CD4-positive, alpha-beta T cell (primary cell): Measurements from ENCODE around the gene CORO1C. TPM values are rescaled to one million over a fixed set of nuclear protein-coding genes. Genes with fewer than 3 reads are reported as not detected.
"Not testable (repeated sequence)": the region's sequence is repeated elsewhere in the genome, so short reads cannot be mapped to it uniquely, and the experiment has no call there.

Experiments used
- ATAC-seq: fragments of 200-7000 bp; cut with Tn5 transposase; one replicate; pipeline ENCODE4 v1.10.0; 2022; ENCODE audit warnings: mild to moderate bottlenecking; ENCODE audit not compliant: poor library complexity
- CTCF ChIA-PET: fragments of 350-600 bp; sonication (Branson Sonifier 250); formaldehyde crosslinking; loops from one replicate; lab custom pipeline; 2021; ENCODE audit warnings: antibody characterized with exemption, inconsistent platforms; lab: Charles Lee
- POLR2A ChIA-PET: fragments of 350-600 bp; sonication (Branson Sonifier 250); formaldehyde crosslinking; loops from one replicate; lab custom pipeline; 2021; ENCODE audit warnings: antibody characterized with exemption, inconsistent platforms; lab: Charles Lee
- DNase-seq, 14 experiments: peaks; one replicate each; pipeline ENCODE4 v3.0.0-alpha.2; 2013 to 2020; ENCODE audit warnings: mixed read lengths in 2 of 14
- H3K27ac ChIP-seq, 2 donors: one replicate each; pipeline versions ENCODE4 v1.5.1 to v1.7.0; 2013; ENCODE audit warnings: low read length in 2 of 2, low read depth in 1 of 2, mild to moderate bottlenecking in 1 of 2
- H3K27me3 ChIP-seq, 2 experiments: 1 replicate in 1 of 2; 2 replicates in 1 of 2; pipeline versions ENCODE4 v1.6.1 to v1.7.0; 2013; ENCODE audit warnings: low read length in 2 of 2, control low read depth in 1 of 2, mild to moderate bottlenecking in 1 of 2, moderate library complexity in 1 of 2; ENCODE audit not compliant: insufficient read depth in 2 of 2, control insufficient read depth in 1 of 2
- H3K36me3 ChIP-seq: one replicate; pipeline ENCODE4 v1.6.1; 2013; ENCODE audit warnings: low read length, control low read depth; ENCODE audit not compliant: insufficient read depth
- H3K4me1 ChIP-seq: one replicate; pipeline ENCODE4 v1.6.1; 2013; ENCODE audit warnings: low read length, control low read depth; ENCODE audit not compliant: insufficient read depth
- H3K4me3 ChIP-seq: one replicate; pipeline ENCODE4 v1.5.1; 2013; ENCODE audit warnings: mild to moderate bottlenecking, low read length, moderate library complexity
- H3K9me3 ChIP-seq, 2 experiments: 1 replicate in 1 of 2; 2 replicates in 1 of 2; pipeline versions ENCODE4 v1.6.1 to v1.7.0; 2013; ENCODE audit warnings: low read length in 2 of 2, mild to moderate bottlenecking in 2 of 2, control low read depth in 1 of 2, moderate library complexity in 1 of 2; ENCODE audit not compliant: control insufficient read depth in 1 of 2, insufficient read depth in 1 of 2
- H3K27ac Mint-ChIP-seq: one replicate; pipeline ENCODE4 v1.8.0; 2020; ENCODE audit warnings: mixed read lengths
- H3K27me3 Mint-ChIP-seq: one replicate; pipeline ENCODE4 v1.8.0; 2021; ENCODE audit warnings: mixed read lengths
- H3K36me3 Mint-ChIP-seq: one replicate; pipeline ENCODE4 v1.8.0; 2021; ENCODE audit warnings: low read depth, mixed read lengths
- H3K4me1 Mint-ChIP-seq: one replicate; pipeline ENCODE4 v1.8.0; 2021; ENCODE audit warnings: low read depth, mixed read lengths
- H3K4me3 Mint-ChIP-seq: one replicate; pipeline ENCODE4 v1.8.0; 2020; ENCODE audit warnings: mild to moderate bottlenecking, mixed read lengths
- H3K9me3 Mint-ChIP-seq: one replicate; pipeline ENCODE4 v1.8.0; 2020; ENCODE audit warnings: mixed read lengths
- CTCF ChIP-seq: fragments of 200-600 bp; IDR thresholded peaks from one replicate; pipeline ENCODE4 v1.8.0; 2022; ENCODE audit warnings: antibody characterized with exemption, mild to moderate bottlenecking
- intact Hi-C, 2 experiments: fragments of 100-400 bp; cut with DNase I in 1 of 2; cut with micrococcal nuclease in 1 of 2; formaldehyde crosslinking; loops; one replicate each; pipeline versions ENCODE4 v1.15.1 to v1.9.0; 2023 to 2025; cut with DNase I, micrococcal nuclease
- total RNA-seq, 174 experiments: library from RNA in 2 of 174; stranded (reverse) in 2 of 174; gene quantifications; one replicate each; pipeline ENCODE4 v1.2.3 and lab custom pipeline; 2021 to 2026

The CORO1C gene
- total RNA-seq, 2 experiments from 2014 or later = 6.7 to 7.4 TPM

GRCh38 chr12:108738170-108738569 lies 6.9 kb upstream of the CORO1C start:
- Mint-ChIP-seq H3K4me1 (peaks cover 4% of the 10 kb centered on the region), H3K27me3 (no peaks in the 10 kb centered on the region), H3K9me3 (no peaks in the 10 kb centered on the region), H3K36me3 (no peaks in the 10 kb centered on the region), H3K4me3 (no peak overlapping the region), H3K27ac (no peak overlapping the region)
- H3K36me3 ChIP-seq = no peaks in the 10 kb centered on the region
- H3K27me3 ChIP-seq = no peaks in the 10 kb centered on the region
- DNase-seq (no peak), ATAC-seq (no peak)
- ChIA-PET CTCF (no interaction called here), POLR2A (no interaction called here)
- intact Hi-C loops = no loop called here
- no peak overlapping the region for H3K27ac ChIP-seq
- no peak overlapping the region for H3K4me3 ChIP-seq
- H3K9me3 ChIP-seq = no peaks in the 10 kb centered on the region
- H3K4me1 ChIP-seq = peaks cover 3% of the 10 kb centered on the region
- no peak for TF ChIP-seq CTCF

- no peak for ATAC-seq
- Mint-ChIP-seq H3K9me3 (no peaks in the 10 kb centered on the region), H3K36me3 (no peaks in the 10 kb centered on the region), H3K4me1 (peaks cover 16% of the 10 kb centered on the region), H3K4me3 (no peak overlapping the region), H3K27me3 (no peaks in the 10 kb centered on the region), H3K27ac (no peak overlapping the region)
- Histone ChIP-seq H3K9me3 (no peaks in the 10 kb centered on the region), H3K4me1 (peaks cover 16% of the 10 kb centered on the region), H3K27ac (no peak overlapping the region), H3K27me3 (no peaks in the 10 kb centered on the region), H3K36me3 (no peaks in the 10 kb centered on the region), H3K4me3 (no peak overlapping the region)
- TF ChIP-seq CTCF = no peak
- DNase-seq = no peak
- ChIA-PET CTCF (no interaction called here), POLR2A (interaction anchor here (1.6 kb wide), 1 partner anchor 118 kb away, joined by 5 read pairs; no protein-coding TSS in a partner anchor)
- intact Hi-C loops = loop anchor here in 1 of 2 experiments (2.0 kb wide), 1 partner anchor 69 kb away; no protein-coding TSS in a partner anchor
These were observed 4.5 kb upstream of the CORO1C start for GRCh38 chr12:108735855-108736254.

- H3K27ac ChIP-seq = peak overlapping the region in 1 of 2 donors; percentile 40
- ChIA-PET CTCF (no interaction called here), POLR2A (interaction anchor here (1.1 to 1.6 kb wide), 3 partner anchors 36 to 117 kb away, joined by 3 to 5 read pairs (median 4); partner anchors contain the start of gene SELPLG)
- peaks cover 26% of the 10 kb centered on the region for H3K4me1 ChIP-seq
- Mint-ChIP-seq H3K9me3 (no peaks in the 10 kb centered on the region), H3K4me1 (peaks cover 26% of the 10 kb centered on the region), H3K4me3 (no peak overlapping the region), H3K27me3 (no peaks in the 10 kb centered on the region), H3K36me3 (no peaks in the 10 kb centered on the region), H3K27ac (peak overlapping the region; percentile 77)
- H3K9me3 ChIP-seq = no peaks in the 10 kb centered on the region
- ATAC-seq (no peak), DNase-seq (peak in 4 of 14 experiments; percentile 12 to 71 (median 45))
- intact Hi-C loops = loop anchor here (2.0 to 5.0 kb wide), 7 partner anchors 42 to 368 kb away; partner anchors contain the start of genes SELPLG (in 2 of the 2), ISCU (in 1 of the 2) and SART3 (in 1 of the 2)
- no peaks in the 10 kb centered on the region for H3K36me3 ChIP-seq
- H3K4me3 ChIP-seq = no peak overlapping the region
- TF ChIP-seq CTCF = no peak
- H3K27me3 ChIP-seq = no peaks in the 10 kb centered on the region
These were observed 3.0 kb upstream of the CORO1C start for GRCh38 chr12:108734200-108734906.

DNA sequence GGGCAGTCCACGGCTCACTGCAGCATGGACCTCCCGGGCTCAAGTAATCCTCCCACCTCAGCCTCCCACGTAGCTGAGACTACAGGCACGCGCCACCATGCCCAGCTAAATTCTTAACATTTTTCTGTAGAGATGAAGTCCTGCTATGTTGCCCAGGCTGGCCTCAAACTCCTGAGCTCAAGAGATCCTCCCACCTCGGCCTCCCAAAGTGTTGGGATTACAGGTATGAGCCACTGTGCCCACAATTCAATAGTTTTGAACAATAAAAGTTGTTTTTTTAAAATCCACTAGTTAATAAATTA lies 1.9 kb upstream of the CORO1C start:
- POLR2A ChIA-PET = interaction anchor here (0.9 to 1.7 kb wide), 2 partner anchors 42 to 99 kb away, joined by 3 to 7 read pairs; partner anchors contain the start of gene SELPLG
- H3K4me1 ChIP-seq = peaks cover 26% of the 10 kb centered on the region
- H3K36me3 ChIP-seq, H3K9me3 Mint-ChIP-seq, DNase-seq, H3K27ac ChIP-seq, H3K27me3 ChIP-seq, H3K27me3 Mint-ChIP-seq, H3K4me3 ChIP-seq, ATAC-seq, H3K36me3 Mint-ChIP-seq, CTCF ChIA-PET, H3K9me3 ChIP-seq, H3K4me3 Mint-ChIP-seq, H3K27ac Mint-ChIP-seq: not testable (repeated sequence)
- intact Hi-C loops = loop anchor here (5.0 kb wide), 6 partner anchors 41 to 369 kb away; partner anchors contain the start of genes SELPLG (in 2 of the 2), ISCU (in 1 of the 2) and SART3 (in 1 of the 2)
- H3K4me1 Mint-ChIP-seq = peaks cover 26% of the 10 kb centered on the region
